Measurements from ENCODE around the gene NFX1. TPM values are rescaled to one million over a fixed set of nuclear protein-coding genes. Genes with fewer than 3 reads are reported as not detected.

NFX1 gene
- total and polyA plus RNA-seq, 10 of the 15 experiments (the other 5 are each of a cell fraction or from before 2014, with no cell fraction given): 11.9 to 45.1 (median 36.1) TPM

- TF ChIP-seq, protein P1, sequence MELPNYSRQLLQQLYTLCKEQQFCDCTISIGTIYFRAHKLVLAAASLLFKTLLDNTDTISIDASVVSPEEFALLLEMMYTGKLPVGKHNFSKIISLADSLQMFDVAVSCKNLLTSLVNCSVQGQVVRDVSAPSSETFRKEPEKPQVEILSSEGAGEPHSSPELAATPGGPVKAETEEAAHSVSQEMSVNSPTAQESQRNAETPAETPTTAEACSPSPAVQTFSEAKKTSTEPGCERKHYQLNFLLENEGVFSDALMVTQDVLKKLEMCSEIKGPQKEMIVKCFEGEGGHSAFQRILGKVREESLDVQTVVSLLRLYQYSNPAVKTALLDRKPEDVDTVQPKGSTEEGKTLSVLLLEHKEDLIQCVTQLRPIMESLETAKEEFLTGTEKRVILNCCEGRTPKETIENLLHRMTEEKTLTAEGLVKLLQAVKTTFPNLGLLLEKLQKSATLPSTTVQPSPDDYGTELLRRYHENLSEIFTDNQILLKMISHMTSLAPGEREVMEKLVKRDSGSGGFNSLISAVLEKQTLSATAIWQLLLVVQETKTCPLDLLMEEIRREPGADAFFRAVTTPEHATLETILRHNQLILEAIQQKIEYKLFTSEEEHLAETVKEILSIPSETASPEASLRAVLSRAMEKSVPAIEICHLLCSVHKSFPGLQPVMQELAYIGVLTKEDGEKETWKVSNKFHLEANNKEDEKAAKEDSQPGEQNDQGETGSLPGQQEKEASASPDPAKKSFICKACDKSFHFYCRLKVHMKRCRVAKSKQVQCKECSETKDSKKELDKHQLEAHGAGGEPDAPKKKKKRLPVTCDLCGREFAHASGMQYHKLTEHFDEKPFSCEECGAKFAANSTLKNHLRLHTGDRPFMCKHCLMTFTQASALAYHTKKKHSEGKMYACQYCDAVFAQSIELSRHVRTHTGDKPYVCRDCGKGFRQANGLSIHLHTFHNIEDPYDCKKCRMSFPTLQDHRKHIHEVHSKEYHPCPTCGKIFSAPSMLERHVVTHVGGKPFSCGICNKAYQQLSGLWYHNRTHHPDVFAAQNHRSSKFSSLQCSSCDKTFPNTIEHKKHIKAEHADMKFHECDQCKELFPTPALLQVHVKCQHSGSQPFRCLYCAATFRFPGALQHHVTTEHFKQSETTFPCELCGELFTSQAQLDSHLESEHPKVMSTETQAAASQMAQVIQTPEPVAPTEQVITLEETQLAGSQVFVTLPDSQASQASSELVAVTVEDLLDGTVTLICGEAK (IDR thresholded peaks at IDR 0.05; ENCODE audit: borderline replicate concordance): peak; percentile 88; the same call in 1 of the 2 replicates
- TF ChIP-seq CEBPB (IDR thresholded peaks at IDR 0.05; ENCODE audit: borderline replicate concordance in 1 of 2, low read depth in 2 of 2, low read length in 2 of 2): peak in 1 of 2 experiments; percentile 95; a peak in 2 of 4 replicates
- peak; percentile 44 for TF ChIP-seq NR2C1 (IDR thresholded peaks at IDR 0.05)
- TF ChIP-seq FOS (IDR thresholded peaks at IDR 0.05; ENCODE audit: borderline replicate concordance, extremely low read depth, insufficient read length): no peak
- TF ChIP-seq, protein P2, sequence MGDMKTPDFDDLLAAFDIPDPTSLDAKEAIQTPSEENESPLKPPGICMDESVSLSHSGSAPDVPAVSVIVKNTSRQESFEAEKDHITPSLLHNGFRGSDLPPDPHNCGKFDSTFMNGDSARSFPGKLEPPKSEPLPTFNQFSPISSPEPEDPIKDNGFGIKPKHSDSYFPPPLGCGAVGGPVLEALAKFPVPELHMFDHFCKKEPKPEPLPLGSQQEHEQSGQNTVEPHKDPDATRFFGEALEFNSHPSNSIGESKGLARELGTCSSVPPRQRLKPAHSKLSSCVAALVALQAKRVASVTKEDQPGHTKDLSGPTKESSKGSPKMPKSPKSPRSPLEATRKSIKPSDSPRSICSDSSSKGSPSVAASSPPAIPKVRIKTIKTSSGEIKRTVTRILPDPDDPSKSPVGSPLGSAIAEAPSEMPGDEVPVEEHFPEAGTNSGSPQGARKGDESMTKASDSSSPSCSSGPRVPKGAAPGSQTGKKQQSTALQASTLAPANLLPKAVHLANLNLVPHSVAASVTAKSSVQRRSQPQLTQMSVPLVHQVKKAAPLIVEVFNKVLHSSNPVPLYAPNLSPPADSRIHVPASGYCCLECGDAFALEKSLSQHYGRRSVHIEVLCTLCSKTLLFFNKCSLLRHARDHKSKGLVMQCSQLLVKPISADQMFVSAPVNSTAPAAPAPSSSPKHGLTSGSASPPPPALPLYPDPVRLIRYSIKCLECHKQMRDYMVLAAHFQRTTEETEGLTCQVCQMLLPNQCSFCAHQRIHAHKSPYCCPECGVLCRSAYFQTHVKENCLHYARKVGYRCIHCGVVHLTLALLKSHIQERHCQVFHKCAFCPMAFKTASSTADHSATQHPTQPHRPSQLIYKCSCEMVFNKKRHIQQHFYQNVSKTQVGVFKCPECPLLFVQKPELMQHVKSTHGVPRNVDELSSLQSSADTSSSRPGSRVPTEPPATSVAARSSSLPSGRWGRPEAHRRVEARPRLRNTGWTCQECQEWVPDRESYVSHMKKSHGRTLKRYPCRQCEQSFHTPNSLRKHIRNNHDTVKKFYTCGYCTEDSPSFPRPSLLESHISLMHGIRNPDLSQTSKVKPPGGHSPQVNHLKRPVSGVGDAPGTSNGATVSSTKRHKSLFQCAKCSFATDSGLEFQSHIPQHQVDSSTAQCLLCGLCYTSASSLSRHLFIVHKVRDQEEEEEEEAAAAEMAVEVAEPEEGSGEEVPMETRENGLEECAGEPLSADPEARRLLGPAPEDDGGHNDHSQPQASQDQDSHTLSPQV (IDR thresholded peaks at IDR 0.05): peak; percentile 15; the same call in 1 of the 2 replicates
- peak; percentile 88 for TF ChIP-seq FOXK2 (IDR thresholded peaks at IDR 0.05)
- TF ChIP-seq NR2F1 (conservative IDR thresholded peaks at IDR 0.05): peak; percentile 66
- peak in 1 of 2 experiments; percentile 40; a peak in 1 of 3 replicates for TF ChIP-seq EGR1 (IDR thresholded peaks at IDR 0.05; ENCODE audit: borderline replicate concordance in 1 of 2, low read depth in 2 of 2, low read length in 2 of 2)
- 0 out of 2 replicates have a peak, but pooled peaks have one; percentile 15 for TF ChIP-seq MTA2 (IDR thresholded peaks at IDR 0.05; ENCODE audit: low read depth)
- no peak for TF ChIP-seq CHD4 (IDR thresholded peaks at IDR 0.05)
- peak; percentile 89 for TF ChIP-seq E2F8 (IDR thresholded peaks at IDR 0.05; ENCODE audit: low read depth, partially characterized antibody)
- peak; percentile 64; the same call in 1 of the 3 replicates for TF ChIP-seq POU2F2 (IDR thresholded peaks at IDR 0.05; ENCODE audit: borderline replicate concordance, low read depth, low read length)
- TF ChIP-seq RAD51 (IDR thresholded peaks at IDR 0.05): peak; percentile 98
- peak; percentile 84 for TF ChIP-seq GABPA (IDR thresholded peaks at IDR 0.05; ENCODE audit: low read depth)
- peak; percentile 61 for TF ChIP-seq SMAD1 (IDR thresholded peaks at IDR 0.05; ENCODE audit: low read depth, partially characterized antibody)
- no peak; the same call in 1 of the 2 replicates for TF ChIP-seq ASH2L (IDR thresholded peaks at IDR 0.05; ENCODE audit: borderline replicate concordance, low read depth)
- TF ChIP-seq MXI1 (IDR thresholded peaks at IDR 0.05; ENCODE audit: low read depth, low read length): peak; percentile 96
- no peak for TF ChIP-seq NFYB (IDR thresholded peaks at IDR 0.05; ENCODE audit: insufficient read depth, low read depth, low read length)
These were observed at the start of gene NFX1 (continued) for GRCh38 chr9:33290247-33291030.

All from GM12878 (cell line).